Ascending aorta (tissue), 2 donors: ENCODE data around the gene TBR1. TPM values are rescaled to one million over a fixed set of nuclear protein-coding genes. Genes with fewer than 3 reads are reported as not detected.

Source experiments
- DNase-seq, 2 donors: peaks; one replicate each; pipeline ENCODE4 v3.0.0-alpha.2; 2019; ENCODE audit warnings: low spot score in 2 of 2
- H3K27ac ChIP-seq, 2 donors: fragments of 200-600 bp; sonication (generic); one replicate each; pipeline ENCODE4 v1.5.1; 2016 to 2017; ENCODE audit warnings: mild to moderate bottlenecking in 1 of 2
- H3K27me3 ChIP-seq: fragments of 200-600 bp; sonication (generic); one replicate; pipeline ENCODE4 v1.5.1; 2017
- H3K36me3 ChIP-seq, 2 donors: fragments of 200-600 bp; sonication (generic); one replicate each; pipeline ENCODE4 v1.5.1; 2016
- H3K4me1 ChIP-seq, 2 donors: fragments of 200-600 bp; sonication (generic); one replicate each; pipeline ENCODE4 v1.5.1; 2016 to 2017; ENCODE audit warnings: mild to moderate bottlenecking in 1 of 2
- H3K4me3 ChIP-seq, 2 donors: fragments of 200-600 bp; sonication (generic); one replicate each; pipeline ENCODE4 v1.5.1; 2016 to 2017; ENCODE audit warnings: mild to moderate bottlenecking in 1 of 2
- H3K9me3 ChIP-seq, 2 donors: fragments of 200-600 bp; sonication (generic); one replicate each; pipeline ENCODE4 v1.5.1; 2016
- CTCF ChIP-seq, 3 experiments: fragments of 200-600 bp in 2 of 3; fragments of 450-650 bp in 1 of 3; sonication (generic) in 2 of 3; IDR thresholded peaks; one replicate each; pipeline ENCODE4 v1.5.1; 2016 to 2019; ENCODE audit warnings: antibody characterized with exemption in 3 of 3, mild to moderate bottlenecking in 1 of 3, moderate library complexity in 1 of 3
- intact Hi-C: fragments of 100-400 bp; cut with DNase I; formaldehyde crosslinking; loops from one replicate; pipeline ENCODE4 v1.15.1; 2023
- total RNA-seq: library from RNA; depleted of rRNA; stranded (reverse); fragments of >200 nt; gene quantifications from one replicate; pipeline ENCODE4 v1.1.0, GENCODE V29; 2016

TBR1 gene
- total RNA-seq, 1 donor from 2014 or later, result not detected

DNA sequence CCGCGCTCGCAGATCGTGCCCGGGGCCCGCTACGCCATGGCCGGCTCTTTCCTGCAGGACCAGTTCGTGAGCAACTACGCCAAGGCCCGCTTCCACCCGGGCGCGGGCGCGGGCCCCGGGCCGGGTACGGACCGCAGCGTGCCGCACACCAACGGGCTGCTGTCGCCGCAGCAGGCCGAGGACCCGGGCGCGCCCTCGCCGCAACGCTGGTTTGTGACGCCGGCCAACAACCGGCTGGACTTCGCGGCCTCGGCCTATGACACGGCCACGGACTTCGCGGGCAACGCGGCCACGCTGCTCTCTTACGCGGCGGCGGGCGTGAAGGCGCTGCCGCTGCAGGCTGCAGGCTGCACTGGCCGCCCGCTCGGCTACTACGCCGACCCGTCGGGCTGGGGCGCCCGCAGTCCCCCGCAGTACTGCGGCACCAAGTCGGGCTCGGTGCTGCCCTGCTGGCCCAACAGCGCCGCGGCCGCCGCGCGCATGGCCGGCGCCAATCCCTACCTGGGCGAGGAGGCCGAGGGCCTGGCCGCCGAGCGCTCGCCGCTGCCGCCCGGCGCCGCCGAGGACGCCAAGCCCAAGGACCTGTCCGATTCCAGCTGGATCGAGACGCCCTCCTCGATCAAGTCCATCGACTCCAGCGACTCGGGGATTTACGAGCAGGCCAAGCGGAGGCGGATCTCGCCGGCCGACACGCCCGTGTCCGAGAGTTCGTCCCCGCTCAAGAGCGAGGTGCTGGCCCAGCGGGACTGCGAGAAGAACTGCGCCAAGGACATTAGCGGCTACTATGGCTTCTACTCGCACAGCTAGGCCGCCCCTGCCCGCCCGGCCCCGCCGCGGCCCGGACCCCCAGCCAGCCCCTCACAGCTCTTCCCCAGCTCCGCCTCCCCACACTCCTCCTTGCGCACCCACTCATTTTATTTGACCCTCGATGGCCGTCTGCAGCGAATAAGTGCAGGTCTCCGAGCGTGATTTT is 7.6 kb downstream of the TBR1 start:
- intact Hi-C loops, result no loop called here
- Histone ChIP-seq H3K36me3 (no peaks in the 10 kb centered on the region), H3K9me3 (no peaks in the 10 kb centered on the region), H3K27me3 (peaks cover 51% of the 10 kb centered on the region), H3K4me3 (peak overlapping the region; percentile 33 to 46), H3K4me1 (peaks cover under 1 to 6% of the 10 kb centered on the region in 2 donors), H3K27ac (no peak overlapping the region)
- no peak for TF ChIP-seq CTCF (IDR thresholded peaks at IDR 0.05)
- DNase-seq, result no peak

DNA sequence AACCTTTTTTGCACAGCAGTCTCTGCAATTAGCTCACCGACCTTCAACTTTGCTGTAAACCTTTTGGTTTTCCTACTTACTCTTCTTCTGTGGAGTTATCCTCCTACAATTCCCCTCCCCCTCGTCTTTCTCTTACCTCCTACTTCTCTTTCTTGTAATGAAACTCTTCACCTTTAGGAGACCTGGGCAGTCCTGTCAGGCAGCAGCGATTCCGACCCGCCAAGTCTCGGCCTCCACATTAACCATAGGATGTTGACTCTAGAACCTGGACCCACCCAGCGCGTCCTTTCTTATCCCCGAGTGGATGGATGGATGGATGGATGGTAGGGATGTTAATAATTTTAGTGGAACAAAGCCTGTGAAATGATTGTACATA is 8.3 kb downstream of the TBR1 start:
- peaks cover 50% of the 10 kb centered on the region for H3K27me3 ChIP-seq
- no peak for DNase-seq
- no peaks in the 10 kb centered on the region for H3K4me1 ChIP-seq
- no peaks in the 10 kb centered on the region for H3K9me3 ChIP-seq
- H3K4me3 ChIP-seq, result peak overlapping the region in 1 of 2 donors; percentile 33
- H3K27ac ChIP-seq, result no peak overlapping the region
- intact Hi-C loops, result no loop called here
- no peaks in the 10 kb centered on the region for H3K36me3 ChIP-seq
- no peak for TF ChIP-seq CTCF (IDR thresholded peaks at IDR 0.05)

- H3K36me3 ChIP-seq, result no peaks in the 10 kb centered on the region
- H3K4me1 ChIP-seq, result no peaks in the 10 kb centered on the region
- no peak overlapping the region for H3K27ac ChIP-seq
- no peak for TF ChIP-seq CTCF (IDR thresholded peaks at IDR 0.05)
- peaks cover 44% of the 10 kb centered on the region for H3K27me3 ChIP-seq
- intact Hi-C loops, result no loop called here
- H3K9me3 ChIP-seq, result no peaks in the 10 kb centered on the region
- DNase-seq, result no peak
- H3K4me3 ChIP-seq, result no peak overlapping the region
Observed at GRCh38 chr2:161424891-161425727, 9.0 kb downstream of the TBR1 start.

DNA sequence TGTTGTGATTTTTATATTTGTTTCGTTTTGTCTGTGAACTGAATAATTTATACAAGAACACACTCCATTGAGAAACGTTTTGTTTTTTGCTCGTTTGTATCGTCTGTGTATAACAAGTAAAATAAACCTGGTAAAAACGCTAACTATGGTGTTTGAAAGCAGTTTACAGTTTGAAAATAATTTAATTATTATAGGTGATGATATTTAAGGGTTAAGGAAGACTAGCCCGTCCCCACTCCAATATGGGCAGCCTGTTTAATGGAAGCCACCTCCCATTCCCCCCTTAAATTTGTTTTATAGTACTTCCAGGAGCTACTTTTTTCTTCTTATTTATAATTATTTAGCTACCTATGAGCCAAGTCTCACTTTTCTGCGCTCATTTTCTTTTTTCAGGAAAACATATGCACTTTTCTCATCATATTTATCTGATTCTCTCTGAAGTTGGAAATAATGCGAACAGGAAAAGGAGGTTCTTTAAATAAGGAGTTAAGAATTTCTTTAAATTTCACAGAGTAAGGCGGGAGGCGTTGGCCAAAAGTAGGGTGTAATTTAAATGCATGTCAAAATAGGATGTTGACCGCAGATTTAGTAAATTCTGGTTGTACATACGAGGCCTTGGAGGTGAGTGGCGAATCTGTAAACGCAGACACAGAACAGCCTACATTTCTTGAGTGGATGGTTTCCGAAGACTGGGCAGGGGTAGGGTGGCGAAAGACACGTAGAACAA is 9.8 kb downstream of the TBR1 start:
- H3K4me1 ChIP-seq, result no peaks in the 10 kb centered on the region
- intact Hi-C loops, result no loop called here
- TF ChIP-seq CTCF (IDR thresholded peaks at IDR 0.05), result no peak
- peaks cover 36% of the 10 kb centered on the region for H3K27me3 ChIP-seq
- no peaks in the 10 kb centered on the region for H3K9me3 ChIP-seq
- H3K36me3 ChIP-seq, result no peaks in the 10 kb centered on the region
- DNase-seq, result no peak
- no peak overlapping the region for H3K27ac ChIP-seq
- no peak overlapping the region for H3K4me3 ChIP-seq

DNA sequence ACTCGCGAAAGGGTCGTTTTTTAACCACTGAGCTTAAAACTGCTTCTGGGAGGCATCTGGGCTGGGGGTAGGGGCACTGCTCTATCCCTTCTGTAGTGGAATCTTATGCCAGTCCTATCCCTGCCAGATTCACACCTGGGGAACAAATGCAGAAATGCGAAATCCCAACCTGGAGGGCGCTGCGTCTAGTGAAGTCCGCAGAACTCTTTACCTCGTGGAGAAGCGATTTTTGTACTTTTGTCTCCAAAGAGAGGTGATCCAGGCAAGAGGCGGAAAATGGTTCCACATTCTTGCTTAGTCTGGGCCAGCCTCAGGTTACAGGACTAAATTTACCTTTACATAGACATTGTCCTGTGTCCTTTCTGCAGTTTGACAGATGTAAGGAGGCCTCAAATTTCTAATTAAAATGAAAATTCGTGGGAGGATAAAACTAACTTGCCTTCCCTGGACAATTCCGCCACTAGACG is 10.4 kb downstream of the TBR1 start:
- H3K27ac ChIP-seq, result no peak overlapping the region
- H3K9me3 ChIP-seq, result no peaks in the 10 kb centered on the region
- H3K36me3 ChIP-seq, result no peaks in the 10 kb centered on the region
- peak overlapping the region in 1 of 2 donors; percentile 35 for H3K4me3 ChIP-seq
- H3K4me1 ChIP-seq, result no peaks in the 10 kb centered on the region
- no peak for DNase-seq
- intact Hi-C loops, result no loop called here
- H3K27me3 ChIP-seq, result peaks cover 36% of the 10 kb centered on the region
- peak in 1 of 3 experiments; percentile 21 for TF ChIP-seq CTCF (IDR thresholded peaks at IDR 0.05)
